Calu3 (cell line): Measurements from ENCODE around the gene NBPF3. TPM values are rescaled to one million over a fixed set of nuclear protein-coding genes. Genes with fewer than 3 reads are reported as not detected.
A peak's percentile ranks its signal among the peaks of the same experiment; 100 is the strongest.
"Not testable (repeated sequence)": the region's sequence is repeated elsewhere in the genome, so short reads cannot be mapped to it uniquely, and the experiment has no call there.

Source experiments
- BruUV-seq: library from RNA; stranded (reverse); fragments of 400-500 nt; replicated peaks from 2 replicates; lab custom pipeline; 2021; lab: Mats Ljungman, UMichigan
- CTCF ChIA-PET: fragments of 300-600 bp; sonication (Branson Sonifier 250); formaldehyde crosslinking; loops from one replicate; lab custom pipeline; 2022; ENCODE audit warnings: antibody characterized with exemption; lab: Charles Lee
- DNase-seq: peaks from one replicate; pipeline ENCODE4 v3.0.0; 2022
- H3K27ac Mint-ChIP-seq: one replicate; pipeline ENCODE4 v1.8.0; 2022; ENCODE audit warnings: mixed read lengths; ENCODE audit not compliant: unreplicated experiment
- H3K27me3 Mint-ChIP-seq: one replicate; pipeline ENCODE4 v1.8.0; 2022; ENCODE audit warnings: mixed read lengths; ENCODE audit not compliant: unreplicated experiment
- H3K36me3 Mint-ChIP-seq: one replicate; pipeline ENCODE4 v1.8.0; 2022; ENCODE audit warnings: mild to moderate bottlenecking, moderate library complexity, mixed read lengths; ENCODE audit not compliant: insufficient read depth, unreplicated experiment
- H3K4me1 Mint-ChIP-seq: one replicate; pipeline ENCODE4 v1.8.0; 2022; ENCODE audit warnings: mild to moderate bottlenecking, low read depth, mixed read lengths; ENCODE audit not compliant: unreplicated experiment
- H3K4me3 Mint-ChIP-seq: one replicate; pipeline ENCODE4 v1.8.0; 2022; ENCODE audit warnings: mild to moderate bottlenecking, low read depth, moderate library complexity, mixed read lengths; ENCODE audit not compliant: unreplicated experiment
- H3K9me3 Mint-ChIP-seq: one replicate; pipeline ENCODE4 v1.8.0; 2022; ENCODE audit warnings: low read depth, mixed read lengths; ENCODE audit not compliant: unreplicated experiment
- CTCF ChIP-seq: fragments of 200-600 bp; IDR thresholded peaks from one replicate; pipeline ENCODE4 v1.8.0; 2022; ENCODE audit warnings: antibody characterized with exemption; ENCODE audit not compliant: unreplicated experiment
- intact Hi-C: fragments of 100-400 bp; cut with micrococcal nuclease; formaldehyde crosslinking; loops from one replicate; pipeline ENCODE4 v1.10.0; 2022; ENCODE audit not compliant: unreplicated experiment
- total RNA-seq: library from RNA; stranded (reverse); gene quantifications from 2 replicates; pipeline ENCODE4 v1.2.3, GENCODE V29; 2022

Gene NBPF3
- total RNA-seq, 1 experiment from 2014 or later = 6.9 TPM

- no TSS peak for BruUV-seq
- H3K9me3 Mint-ChIP-seq = no peaks in the 10 kb centered on the region
- peaks cover 14% of the 10 kb centered on the region for H3K4me1 Mint-ChIP-seq
- no peaks in the 10 kb centered on the region for H3K36me3 Mint-ChIP-seq
- no peak for TF ChIP-seq CTCF
- intact Hi-C loops = no loop called here
- no peak overlapping the region for H3K27ac Mint-ChIP-seq
- no peak for DNase-seq
- CTCF ChIA-PET = no interaction called here
- H3K27me3 Mint-ChIP-seq = no peaks in the 10 kb centered on the region
- H3K4me3 Mint-ChIP-seq = no peak overlapping the region
These were observed 17.7 kb downstream of the NBPF3 start for GRCh38 chr1:21457654-21458053.

GRCh38 chr1:21465127-21465526, 25.2 kb downstream of the NBPF3 start:
- intact Hi-C loops, H3K27ac Mint-ChIP-seq, H3K36me3 Mint-ChIP-seq, H3K27me3 Mint-ChIP-seq, BruUV-seq, H3K9me3 Mint-ChIP-seq, H3K4me3 Mint-ChIP-seq, CTCF ChIA-PET: not testable (repeated sequence)
- peaks cover 11% of the 10 kb centered on the region for H3K4me1 Mint-ChIP-seq
- peak; percentile 5 for DNase-seq

GRCh38 chr1:21467946-21468345, 28.0 kb downstream of the NBPF3 start:
- intact Hi-C loops, H3K4me3 Mint-ChIP-seq, DNase-seq, H3K36me3 Mint-ChIP-seq, H3K9me3 Mint-ChIP-seq, BruUV-seq, CTCF ChIA-PET, H3K27ac Mint-ChIP-seq, H3K27me3 Mint-ChIP-seq: not testable (repeated sequence)
- H3K4me1 Mint-ChIP-seq = peaks cover 11% of the 10 kb centered on the region

GRCh38 chr1:21468599-21468998, 28.7 kb downstream of the NBPF3 start:
- CTCF ChIA-PET = no interaction called here
- no peaks in the 10 kb centered on the region for H3K36me3 Mint-ChIP-seq
- BruUV-seq = no TSS peak

GRCh38 chr1:21469581-21469980, 29.6 kb downstream of the NBPF3 start:
- CTCF ChIA-PET = no interaction called here
- peaks cover 11% of the 10 kb centered on the region for H3K4me1 Mint-ChIP-seq
- intact Hi-C loops = no loop called here
- TF ChIP-seq CTCF = no peak
- no peaks in the 10 kb centered on the region for H3K27me3 Mint-ChIP-seq
- no peaks in the 10 kb centered on the region for H3K36me3 Mint-ChIP-seq
- H3K9me3 Mint-ChIP-seq = no peaks in the 10 kb centered on the region
- no peak for DNase-seq
- no peak overlapping the region for H3K27ac Mint-ChIP-seq
- no peak overlapping the region for H3K4me3 Mint-ChIP-seq
- BruUV-seq = no TSS peak

More at GRCh38 chr1:21468599-21468998, 28.7 kb downstream of the NBPF3 start:
- no peak overlapping the region for H3K4me3 Mint-ChIP-seq
- no peaks in the 10 kb centered on the region for H3K27me3 Mint-ChIP-seq
- H3K4me1 Mint-ChIP-seq = peaks cover 11% of the 10 kb centered on the region
- no peak overlapping the region for H3K27ac Mint-ChIP-seq
- no peaks in the 10 kb centered on the region for H3K9me3 Mint-ChIP-seq
- intact Hi-C loops = no loop called here
- DNase-seq = no peak
- no peak for TF ChIP-seq CTCF
